Pancreas (tissue), 10 donors: Measurements from ENCODE around the gene DDX1. TPM values are rescaled to one million over a fixed set of nuclear protein-coding genes. Genes with fewer than 3 reads are reported as not detected.
"Not testable (repeated sequence)": the region's sequence is repeated elsewhere in the genome, so short reads cannot be mapped to it uniquely, and the experiment has no call there.

ENCODE experiments used
- ATAC-seq, 4 donors: fragments of 200-7000 bp; cut with Tn5 transposase; one replicate each; pipeline versions ENCODE4 v1.8.0 to v1.9.1; 2020; ENCODE audit warnings: mild to moderate bottlenecking in 4 of 4, moderate library complexity in 4 of 4
- DNase-seq, 6 donors: peaks; one replicate each; pipeline ENCODE4 v3.0.0-alpha.2; 2020
- FAIRE-seq: peaks from 2 replicates; lab custom pipeline; 2012; peaks lifted over from hg19 to GRCh38; lab: Jason Lieb, UNC
- H3K27ac ChIP-seq, 4 donors: fragments of 200-600 bp; sonication (generic); 1 replicate in 3 of 4; 2 replicates in 1 of 4; pipeline versions ENCODE4 v1.5.0 to v1.8.0; 2020
- H3K27me3 ChIP-seq, 4 donors: fragments of 200-600 bp; one replicate each; pipeline ENCODE4 v1.8.0; 2021
- H3K36me3 ChIP-seq, 3 donors: fragments of 200-600 bp; sonication (generic) in 1 of 3; one replicate each; pipeline versions ENCODE4 v1.5.0 to v1.8.0; 2020 to 2021
- H3K4me1 ChIP-seq, 3 donors: fragments of 200-600 bp; one replicate each; pipeline ENCODE4 v1.8.0; 2021
- H3K4me3 ChIP-seq, 4 donors: fragments of 200-600 bp; sonication (generic) in 2 of 4; one replicate each; pipeline versions ENCODE4 v1.5.0 to v1.8.0; 2020 to 2021
- H3K9me3 ChIP-seq, 4 donors: fragments of 200-600 bp; one replicate each; pipeline ENCODE4 v1.8.0; 2021
- CTCF ChIP-seq, 4 donors: fragments of 200-600 bp; sonication (generic) in 3 of 4; IDR thresholded peaks; one replicate each; pipeline versions ENCODE4 v1.5.0 to v1.8.0; 2021; ENCODE audit warnings: antibody characterized with exemption in 4 of 4
- WGBS, 2 donors: extraction: QIAGEN DNeasy Blood & Tissue Kit; methylation state at CpG; one replicate each; pipeline ENCODE4 v1.1.7; 2013; 5-methylcytosine and 5-hydroxymethylcytosine counted together
- intact Hi-C, 3 donors: fragments of 100-400 bp; cut with DNase I; formaldehyde crosslinking; loops; one replicate each; pipeline versions ENCODE4 v1.11.1 to v1.14.2; 2022
- polyA plus RNA-seq, 2 donors: library from polyadenylated mRNA; stranded (reverse); fragments of 200-250 nt; gene quantifications; one replicate each; pipeline ENCODE4 v1.2.3, GENCODE V29; 2013
- total RNA-seq, 6 donors: library from RNA; stranded (reverse); fragmentation: NEBNext Ultra II Directional in 4 of 6; extraction: Animal tissue kit (Norgen Biotek cat#: 25700) in 4 of 6; gene quantifications; one replicate each; pipeline versions ENCODE4 v1.2.1 to v1.2.4, GENCODE V29; 2021 to 2023
- donor health status: healthy with polysubstance abuse.
- donor health status: DM: no; HTN: no; CAD: no; lungs with moderate emphysema.
- donor health status: DM: no; HTN: no; CAD: no.
- donor health status: control.
- donor health status: control.
- donor health status: Bipolar disorder and iron deficiency.
- donor health status: DM: yes; HTN: yes; CAD: no.
- donor health status: DM: no; HTN: no; CAD: no.
- donor health status: DM: no; HTN: no; CAD: no.
- donor health status: DM: yes; HTN: yes; CAD: no.

Gene DDX1
- total and polyA plus RNA-seq, 8 donors: 25.5 to 55.1 (median 43.1) TPM

DNA sequence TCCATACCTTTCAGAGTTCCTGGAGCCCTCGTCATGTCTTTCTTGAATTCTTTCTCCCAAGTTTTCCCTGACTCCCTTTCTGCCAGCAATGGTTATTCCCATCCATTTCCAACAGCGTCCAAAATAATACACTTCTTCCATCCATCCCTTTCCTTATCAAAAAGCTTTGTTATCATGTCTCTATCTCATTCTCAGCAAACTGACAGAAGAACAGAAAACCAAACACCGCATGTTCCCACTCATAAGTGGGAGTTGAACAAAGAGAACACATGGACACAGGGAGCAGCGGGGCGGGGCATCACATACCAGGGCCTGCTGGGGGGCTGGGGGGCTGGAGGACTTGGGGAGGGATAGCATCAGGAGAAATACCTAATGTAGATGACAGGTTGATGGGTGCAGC lies 86.7 kb downstream of the DDX1 start:
- Histone ChIP-seq H3K36me3 (no peaks in the 10 kb centered on the region), H3K9me3 (no peaks in the 10 kb centered on the region), H3K4me3 (no peak overlapping the region), H3K4me1 (no peaks in the 10 kb centered on the region), H3K27ac (no peak overlapping the region), H3K27me3 (no peaks in the 10 kb centered on the region)
- WGBS, 2 donors: 72 to 75% methylated on average over 5 of the region's 5 CpGs
- no peak for DNase-seq
- intact Hi-C loops: no loop called here
- TF ChIP-seq CTCF (IDR thresholded peaks at IDR 0.05): no peak
- FAIRE-seq: no peak
- no peak for ATAC-seq

GRCh38 chr2:15678909-15679308 lies 87.2 kb downstream of the DDX1 start:
- ATAC-seq (no peak), DNase-seq (no peak), FAIRE-seq (no peak)
- TF ChIP-seq CTCF (IDR thresholded peaks at IDR 0.05): no peak
- no peaks in the 10 kb centered on the region for H3K9me3 ChIP-seq
- no peak overlapping the region for H3K4me3 ChIP-seq
- intact Hi-C loops: no loop called here
- H3K4me1 ChIP-seq: no peaks in the 10 kb centered on the region
- H3K27ac ChIP-seq: no peak overlapping the region
- H3K27me3 ChIP-seq: no peaks in the 10 kb centered on the region
- H3K36me3 ChIP-seq: no peaks in the 10 kb centered on the region
- 83 to 89% methylated on average over 2 of the region's 2 CpGs for WGBS, 2 donors

DNA sequence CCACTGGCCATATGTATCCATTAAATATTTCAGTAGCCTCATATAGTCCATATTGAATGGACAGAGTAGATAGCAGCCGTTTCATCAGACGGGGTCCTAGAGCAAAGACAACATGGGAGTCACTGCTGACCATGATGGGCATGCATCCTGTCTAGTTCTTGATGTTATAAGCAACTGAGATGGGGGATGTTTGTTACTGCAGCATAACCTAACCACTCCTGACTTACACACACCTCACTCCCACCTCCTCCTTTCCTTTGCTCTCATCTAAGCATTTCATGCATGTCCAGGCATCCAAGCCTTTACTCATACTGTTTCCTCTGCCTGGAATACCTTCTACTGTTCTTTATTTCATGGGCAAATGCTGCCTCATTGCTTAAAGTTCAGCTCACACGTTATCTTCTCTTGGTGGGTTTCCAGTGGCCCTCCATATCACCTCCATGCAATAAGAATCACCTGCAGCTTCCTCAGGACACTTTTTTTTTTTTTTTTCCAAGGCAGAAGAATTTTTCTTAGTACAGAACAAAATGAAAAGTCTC lies 87.8 kb downstream of the DDX1 start:
- DNase-seq (no peak), ATAC-seq (no peak), FAIRE-seq (no peak)
- intact Hi-C loops: no loop called here
- no peak for TF ChIP-seq CTCF (IDR thresholded peaks at IDR 0.05)
- WGBS, 2 donors: 79 to 90% methylated on average over 3 of the region's 3 CpGs
- no peaks in the 10 kb centered on the region for H3K27me3 ChIP-seq
- no peaks in the 10 kb centered on the region for H3K4me1 ChIP-seq
- H3K4me3 ChIP-seq: no peak overlapping the region
- no peak overlapping the region for H3K27ac ChIP-seq
- no peaks in the 10 kb centered on the region for H3K9me3 ChIP-seq
- no peaks in the 10 kb centered on the region for H3K36me3 ChIP-seq

- ATAC-seq, FAIRE-seq, H3K4me1 ChIP-seq, H3K27ac ChIP-seq, H3K27me3 ChIP-seq, H3K36me3 ChIP-seq, DNase-seq, intact Hi-C loops, H3K9me3 ChIP-seq, H3K4me3 ChIP-seq: not testable (repeated sequence)
- WGBS, 2 donors: 95% methylated on average over 15 to 31 of the region's 33 CpGs
These were observed 88.5 kb downstream of the DDX1 start for GRCh38 chr2:15680132-15680531.

Other genes starting within 250 kb of the DDX1 start
- gene NBAS, start 30.5 kb upstream of the DDX1 start, total RNA-seq: 10 to 100 TPM; 26.6 to 36.7 (median 31.1) TPM
- gene NBAS, start 30.5 kb upstream of the DDX1 start, polyA plus RNA-seq: 10 to 100 TPM; 29.1 to 33.2 TPM